DOHH2 (cell line): ENCODE measurements around the gene SUCO.

Experiments
- H3F3A ChIP-seq: fragments of 200-600 bp; sonication (generic), shearing (Covaris generic); 2 replicates; pipeline ENCODE4 v1.6.0; 2016; ENCODE audit warnings: antibody characterized with exemption, mild to moderate bottlenecking; ENCODE audit not compliant: control insufficient read depth, insufficient read depth
- H3K27ac ChIP-seq: fragments of 200-600 bp; sonication (generic); 2 replicates; pipeline ENCODE4 v1.5.1; 2014; ENCODE audit warnings: low read depth, mild to moderate bottlenecking, low read length, moderate library complexity
- H3K27me3 ChIP-seq: fragments of 200-600 bp; sonication (generic); 2 replicates; pipeline ENCODE4 v1.6.1; 2014; ENCODE audit warnings: mild to moderate bottlenecking, low read length, mixed read lengths; ENCODE audit not compliant: control insufficient read depth
- H3K36me3 ChIP-seq: fragments of 200-600 bp; sonication (generic); 2 replicates; pipeline ENCODE4 v1.6.1; 2014; ENCODE audit warnings: mild to moderate bottlenecking, low read length, moderate library complexity, mixed read lengths; ENCODE audit not compliant: control insufficient read depth
- H3K4me1 ChIP-seq: fragments of 200-600 bp; sonication (generic); 2 replicates; pipeline ENCODE4 v1.6.1; 2014; ENCODE audit warnings: mild to moderate bottlenecking, low read length, mixed read lengths; ENCODE audit not compliant: control insufficient read depth
- H3K4me2 ChIP-seq: fragments of 200-600 bp; sonication (generic); 2 replicates; pipeline ENCODE4 v1.6.0; 2014; ENCODE audit warnings: mild to moderate bottlenecking, low read length, moderate library complexity
- H3K4me3 ChIP-seq: fragments of 200-600 bp; sonication (generic); 2 replicates; pipeline ENCODE4 v1.5.1; 2014; ENCODE audit warnings: mild to moderate bottlenecking, low read length, mixed read lengths
- H3K79me2 ChIP-seq: fragments of 200-600 bp; sonication (generic); 2 replicates; pipeline ENCODE4 v1.6.1; 2014; ENCODE audit warnings: mild to moderate bottlenecking, low read length, mixed read lengths; ENCODE audit not compliant: control insufficient read depth
- H3K9me2 ChIP-seq: fragments of 200-600 bp; sonication (generic); replicated peaks from 2 replicates; pipeline ENCODE4 v1.6.1; 2014; ENCODE audit warnings: mild to moderate bottlenecking, low read length, mixed read lengths; ENCODE audit not compliant: control insufficient read depth
- H3K9me3 ChIP-seq: fragments of 200-600 bp; sonication (generic); 2 replicates; pipeline ENCODE4 v1.6.1; 2014; ENCODE audit warnings: antibody characterized with exemption, low read length, mixed read lengths; ENCODE audit not compliant: control insufficient read depth, insufficient read depth
- H4K20me1 ChIP-seq: fragments of 200-600 bp; sonication (generic); 2 replicates; pipeline ENCODE4 v1.6.0; 2014; ENCODE audit warnings: low read depth, mild to moderate bottlenecking, antibody characterized with exemption, low read length, moderate library complexity; ENCODE audit not compliant: control insufficient read depth, insufficient read depth
- CTCF ChIP-seq: fragments of 200-600 bp; sonication (generic); IDR thresholded peaks from one replicate; pipeline ENCODE4 v1.5.1; 2014; ENCODE audit warnings: antibody characterized with exemption, mild to moderate bottlenecking, low read depth, low read length; ENCODE audit not compliant: poor library complexity, severe bottlenecking
- EZH2phosphoT487 ChIP-seq: fragments of 200-600 bp; sonication (generic); IDR thresholded peaks from 2 replicates; pipeline ENCODE4 v1.6.1; 2017; ENCODE audit warnings: borderline replicate concordance, mild to moderate bottlenecking, antibody characterized with exemption, low read length, moderate library complexity, mixed read lengths

Gene SUCO

GRCh38 chr1:172608098-172608601, 75.2 kb downstream of the SUCO start:
- Histone ChIP-seq H3K4me1 (no peaks in the 10 kb centered on the region), H4K20me1 (no peaks in the 10 kb centered on the region), H3F3A (no peaks in the 10 kb centered on the region), H3K36me3 (peaks cover 23% of the 10 kb centered on the region), H3K27me3 (no peaks in the 10 kb centered on the region), H3K27ac (no peak overlapping the region), H3K4me2 (no peak overlapping the region), H3K9me2 (no peaks in the 10 kb centered on the region), H3K79me2 (no peaks in the 10 kb centered on the region), H3K9me3 (no peaks in the 10 kb centered on the region), H3K4me3 (no peak overlapping the region)
- TF ChIP-seq EZH2phosphoT487, result no peak
- no peak for TF ChIP-seq CTCF

- TF ChIP-seq CTCF (peak; percentile 47), EZH2phosphoT487 (no peak)
- no peak overlapping the region for H3K27ac ChIP-seq
- peaks cover 15% of the 10 kb centered on the region for H3K36me3 ChIP-seq
- no peaks in the 10 kb centered on the region for H4K20me1 ChIP-seq
- no peaks in the 10 kb centered on the region for H3K9me3 ChIP-seq
- H3K27me3 ChIP-seq, result no peaks in the 10 kb centered on the region
- no peak overlapping the region for H3K4me3 ChIP-seq
- no peak overlapping the region for H3K4me2 ChIP-seq
- no peaks in the 10 kb centered on the region for H3K79me2 ChIP-seq
- H3K4me1 ChIP-seq, result no peaks in the 10 kb centered on the region
- no peaks in the 10 kb centered on the region for H3K9me2 ChIP-seq
- H3F3A ChIP-seq, result no peaks in the 10 kb centered on the region
These were observed 76.6 kb downstream of the SUCO start for GRCh38 chr1:172609528-172609927.

- peaks cover 15% of the 10 kb centered on the region for H3K36me3 ChIP-seq
- no peak overlapping the region for H3K4me2 ChIP-seq
- no peak overlapping the region for H3K27ac ChIP-seq
- H3K79me2 ChIP-seq, result no peaks in the 10 kb centered on the region
- no peaks in the 10 kb centered on the region for H3K4me1 ChIP-seq
- H3K9me2 ChIP-seq, result no peaks in the 10 kb centered on the region
- TF ChIP-seq CTCF, result no peak
- TF ChIP-seq EZH2phosphoT487, result no peak
- H3K27me3 ChIP-seq, result no peaks in the 10 kb centered on the region
- peaks cover 6% of the 10 kb centered on the region; the same call in 1 of the 2 replicates for H3K9me3 ChIP-seq
- no peaks in the 10 kb centered on the region for H3F3A ChIP-seq
- no peaks in the 10 kb centered on the region for H4K20me1 ChIP-seq
- no peak overlapping the region for H3K4me3 ChIP-seq
These were observed 79.5 kb downstream of the SUCO start for GRCh38 chr1:172612478-172612877.
